HCT116 (cell line): ENCODE measurements around the gene RHEB. TPM values are rescaled to one million over a fixed set of nuclear protein-coding genes. Genes with fewer than 3 reads are reported as not detected.

Experiments used
- ATAC-seq: fragments of 200-7000 bp; cut with Tn5 transposase; 2 replicates; pipeline ENCODE4 v1.9.1; 2020; ENCODE audit warnings: mild to moderate bottlenecking, moderate library complexity
- BruUV-seq: library from RNA; stranded (reverse); fragments of 400-500 nt; replicated peaks from 2 replicates; lab custom pipeline; 2021; lab: Mats Ljungman, UMichigan
- CTCF ChIA-PET: fragments of 300-600 bp; sonication (Branson Sonifier 250); formaldehyde crosslinking; loops from one replicate; lab custom pipeline; 2021; ENCODE audit warnings: antibody characterized with exemption; lab: Charles Lee
- POLR2A ChIA-PET: fragments of 300-600, 350-600 bp; sonication (Branson Sonifier 250); formaldehyde crosslinking; loops from one replicate; lab custom pipeline; 2021; ENCODE audit warnings: antibody characterized with exemption; lab: Charles Lee
- RAD21 ChIA-PET, 2 experiments: fragments of 300-600 bp; sonication (Branson Sonifier 250); formaldehyde crosslinking; loops; one replicate each; lab custom pipeline; 2023; ENCODE audit warnings: low total read pairs in 2 of 2; ENCODE audit not compliant: uncharacterized antibody in 2 of 2, unreplicated experiment in 2 of 2, low non-redundant PET in 1 of 2; lab: Charles Lee
- DNase-seq: peaks from one replicate; pipeline ENCODE4 v3.0.0-alpha.2; 2010; ENCODE audit warnings: low read depth, low spot score
- H2AFZ ChIP-seq: fragments of 200-600 bp; shearing (Covaris generic), sonication (generic); 2 replicates; pipeline ENCODE4 v1.6.1; 2017; ENCODE audit warnings: low read depth, mixed run types, mixed read lengths, antibody characterized with exemption, low read length; ENCODE audit not compliant: poor library complexity, severe bottlenecking
- H3K27ac ChIP-seq: 2 replicates; pipeline ENCODE4 v1.5.1; 2012; ENCODE audit warnings: low read depth, low read length
- H3K27me3 ChIP-seq: fragments of 200-600 bp; sonication (generic); 2 replicates; pipeline ENCODE4 v1.6.1; 2016; ENCODE audit warnings: mixed run types, low read length, mixed read lengths; ENCODE audit not compliant: insufficient read depth
- H3K36me3 ChIP-seq, 2 experiments: fragments of 200-500 bp in 1 of 2; fragments of 200-600 bp in 1 of 2; sonication (Bioruptor generic) in 1 of 2; sonication (generic) in 1 of 2; 2 replicates each; pipeline versions ENCODE4 v1.5.1 to v1.6.1; 2014 to 2016; ENCODE audit warnings: low read length in 2 of 2, inconsistent platforms in 1 of 2, mixed read lengths in 1 of 2, mixed run types in 1 of 2; ENCODE audit not compliant: insufficient read depth in 2 of 2, control insufficient read depth in 1 of 2
- H3K4me1 ChIP-seq, 2 experiments: fragments of 200-600 bp in 1 of 2; sonication (generic) in 1 of 2; 2 replicates each; pipeline versions ENCODE4 v1.5.1 to v1.6.1; 2012 to 2017; ENCODE audit warnings: low read length in 2 of 2, inconsistent platforms in 1 of 2, mild to moderate bottlenecking in 1 of 2, mixed read lengths in 1 of 2, mixed run types in 1 of 2, moderate library complexity in 1 of 2; ENCODE audit not compliant: insufficient read depth in 2 of 2, control insufficient read depth in 1 of 2
- H3K4me2 ChIP-seq: fragments of 200-600 bp; sonication (generic); 2 replicates; pipeline ENCODE4 v1.6.1; 2017; ENCODE audit warnings: mixed run types, low read length, mixed read lengths
- H3K4me3 ChIP-seq, 2 experiments: fragments of 200-600 bp in 1 of 2; sonication (generic) in 1 of 2; replicated peaks in 1 of 2; 2 replicates each; pipeline ENCODE4 v1.5.1; 2011 to 2016; ENCODE audit warnings: low read length in 2 of 2, control low read depth in 1 of 2, low read depth in 1 of 2, mild to moderate bottlenecking in 1 of 2, mixed read lengths in 1 of 2, mixed run types in 1 of 2
- H3K79me2 ChIP-seq: fragments of 200-600 bp; sonication (generic); 2 replicates; pipeline ENCODE4 v1.6.1; 2017; ENCODE audit warnings: mild to moderate bottlenecking, mixed run types, low read length, moderate library complexity, mixed read lengths; ENCODE audit not compliant: insufficient read depth
- H3K9ac ChIP-seq: fragments of 200-600 bp; sonication (generic); 2 replicates; pipeline ENCODE4 v1.6.1; 2016; ENCODE audit warnings: low read length, mixed read lengths
- H3K9me2 ChIP-seq: fragments of 200-600 bp; sonication (generic), shearing (Covaris generic); 2 replicates; pipeline ENCODE4 v1.6.1; 2017; ENCODE audit warnings: mixed run types, mild to moderate bottlenecking, moderate library complexity; ENCODE audit not compliant: insufficient read depth
- H3K9me3 ChIP-seq, 2 experiments: fragments of 200-500 bp in 1 of 2; fragments of 200-600 bp in 1 of 2; sonication (Bioruptor generic) in 1 of 2; sonication (generic) in 1 of 2; 2 replicates each; pipeline ENCODE4 v1.6.1; 2014 to 2017; ENCODE audit warnings: low read length in 2 of 2, mixed read lengths in 2 of 2, inconsistent platforms in 1 of 2, low read depth in 1 of 2, mild to moderate bottlenecking in 1 of 2, mixed run types in 1 of 2, moderate library complexity in 1 of 2; ENCODE audit not compliant: control insufficient read depth in 1 of 2, insufficient read depth in 1 of 2
- H4K20me1 ChIP-seq: fragments of 200-600 bp; sonication (generic), shearing (Covaris generic); 2 replicates; pipeline ENCODE4 v1.6.1; 2017; ENCODE audit warnings: mixed run types, mild to moderate bottlenecking, moderate library complexity; ENCODE audit not compliant: insufficient read depth
- ELF1 ChIP-seq: IDR thresholded peaks from 2 replicates; pipeline ENCODE4 v1.6.1; 2012; ENCODE audit warnings: low read depth, borderline replicate concordance
- EZH2 ChIP-seq: fragments of 200-600 bp; sonication (generic); IDR thresholded peaks from 2 replicates; pipeline ENCODE4 v1.6.1; 2017; ENCODE audit warnings: antibody characterized with exemption, mixed run types
- EZH2phosphoT487 ChIP-seq: fragments of 200-600 bp; IDR thresholded peaks from 2 replicates; pipeline ENCODE4 v1.6.1; 2018; ENCODE audit warnings: antibody characterized with exemption, borderline replicate concordance
- FOSL1 ChIP-seq: IDR thresholded peaks from 2 replicates; pipeline ENCODE4 v1.6.1; 2012; ENCODE audit warnings: low read depth
- POLR2A ChIP-seq: IDR thresholded peaks from 2 replicates; pipeline ENCODE4 v1.7.0; 2011; ENCODE audit warnings: borderline replicate concordance; ENCODE audit not compliant: insufficient read depth, insufficient read length; ENCODE audit errors: extremely low read depth
- POLR2AphosphoS5 ChIP-seq: IDR thresholded peaks from 2 replicates; pipeline ENCODE4 v1.6.1; 2011; ENCODE audit warnings: mild to moderate bottlenecking, low read depth, low read length, moderate library complexity
- REST ChIP-seq: IDR thresholded peaks from 2 replicates; pipeline ENCODE4 v1.6.1; 2012; ENCODE audit warnings: low read depth
- ZNF274 ChIP-seq: fragments of 200-500 bp; sonication (Bioruptor generic); IDR thresholded peaks from 2 replicates; pipeline ENCODE4 v1.6.1; 2014; ENCODE audit warnings: mild to moderate bottlenecking, low read depth, low read length, inconsistent platforms
- intact Hi-C: fragments of 100-400 bp; cut with micrococcal nuclease; formaldehyde crosslinking; loops from 2 replicates; pipeline ENCODE4 v1.10.0; 2022
- total RNA-seq: library from RNA; stranded (reverse); gene quantifications from one replicate; pipeline ENCODE4 v1.2.1, GENCODE V29; 2021; ENCODE audit not compliant: unreplicated experiment

RHEB gene
- total RNA-seq, 1 experiment from 2014 or later, result 114 TPM

- H3K36me3 ChIP-seq, result no peaks in the 10 kb centered on the region
- BruUV-seq, result no TSS peak
- CTCF ChIA-PET, result no interaction called here
- DNase-seq (no peak), ATAC-seq (no peak)
- H3K4me1 ChIP-seq, result peaks cover 0 to 5% of the 10 kb centered on the region in 2 experiments; a peak in 1 of 4 replicates
- H2AFZ ChIP-seq, result no peak within 1 kb of the TSS
- no peak within 1 kb of the TSS for H3K4me3 ChIP-seq
- H3K9me2 ChIP-seq, result no peaks in the 10 kb centered on the region
- H3K4me2 ChIP-seq, result no peak within 1 kb of the TSS
- RAD21 ChIA-PET, result no interaction called here
- POLR2A ChIA-PET, result no interaction called here
- TF ChIP-seq REST (no peak), ZNF274 (no peak), EZH2phosphoT487 (no peak), POLR2AphosphoS5 (no peak), EZH2 (no peak), ELF1 (no peak), FOSL1 (no peak), POLR2A (no peak)
- intact Hi-C loops, result no loop called here
- H3K9ac ChIP-seq, result no peak within 1 kb of the TSS
- no peaks in the 10 kb centered on the region for H3K79me2 ChIP-seq
- no peaks in the 10 kb centered on the region for H3K27me3 ChIP-seq
- H4K20me1 ChIP-seq, result no peaks in the 10 kb centered on the region
- H3K9me3 ChIP-seq, result no peaks in the 10 kb centered on the region
- H3K27ac ChIP-seq, result no peak within 1 kb of the TSS
Measured at GRCh38 chr7:151439855-151440798, 79.6 kb downstream of the RHEB start, which contains the start of gene CRYGN. CRYGN (minus strand) TSS chr7:151440141; CDS start chr7:151439917, 224 bp downstream.
